ENCODE data around the gene TBATA. TPM values are rescaled to one million over a fixed set of nuclear protein-coding genes. Genes with fewer than 3 reads are reported as not detected.

The TBATA gene
- total RNA-seq, 1 experiment from 2014 or later = not detected

- no peak for DNase-seq
- H3K4me3 ChIP-seq (ENCODE audit: insufficient read depth, low read depth, low read length) = no peak overlapping the region
- H3K27me3 ChIP-seq (ENCODE audit: control insufficient read depth, insufficient read depth, low read length) = no peaks in the 10 kb centered on the region
- no peaks in the 10 kb centered on the region for H3K36me3 ChIP-seq (replicated peaks; ENCODE audit: control insufficient read depth, insufficient read depth, low read length)
Measured at GRCh38 chr10:70795613-70796012, 10.4 kb upstream of the TBATA start.

- Histone ChIP-seq H3K4me3 (ENCODE audit: insufficient read depth, low read depth, low read length) (no peak overlapping the region), H3K27me3 (ENCODE audit: control insufficient read depth, insufficient read depth, low read length) (no peaks in the 10 kb centered on the region), H3K36me3 (replicated peaks; ENCODE audit: control insufficient read depth, insufficient read depth, low read length) (no peaks in the 10 kb centered on the region)
- no peak for DNase-seq
Measured at GRCh38 chr10:70791386-70792039, 6.3 kb upstream of the TBATA start.

DNA sequence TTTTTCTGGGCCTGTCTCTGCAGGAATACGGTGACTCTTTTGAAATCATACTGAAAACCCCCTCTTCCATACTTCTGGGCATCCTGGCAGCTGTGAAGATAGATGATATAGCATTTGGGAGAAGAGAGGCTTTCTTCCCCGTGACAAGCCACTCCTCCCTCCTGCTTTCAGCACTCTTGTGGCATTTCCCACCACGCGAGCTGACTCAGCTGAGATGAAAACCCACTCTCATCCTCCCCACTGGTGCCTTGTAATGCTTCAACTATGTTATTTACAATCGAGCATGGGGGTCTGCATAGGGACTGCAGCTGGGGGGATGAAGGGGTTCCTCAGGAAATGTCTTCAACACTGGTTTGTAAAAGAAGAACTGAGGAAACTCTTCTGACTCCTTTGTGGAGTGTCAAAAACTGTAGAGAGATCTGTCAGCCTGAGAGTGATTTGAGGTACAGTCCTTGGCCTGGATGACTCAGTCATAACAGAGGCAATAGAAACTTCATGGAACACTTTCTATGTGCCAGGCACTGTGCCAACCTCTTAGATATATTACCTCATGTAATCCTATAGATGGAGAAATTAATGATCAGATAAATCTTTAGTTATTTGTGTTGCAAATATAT, 1.7 kb upstream of the TBATA start:
- Histone ChIP-seq H3K4me3 (ENCODE audit: insufficient read depth, low read depth, low read length) (no peak overlapping the region), H3K36me3 (replicated peaks; ENCODE audit: control insufficient read depth, insufficient read depth, low read length) (no peaks in the 10 kb centered on the region), H3K27me3 (ENCODE audit: control insufficient read depth, insufficient read depth, low read length) (no peaks in the 10 kb centered on the region)
- no peak for DNase-seq

- peak; percentile 22 for DNase-seq
- Histone ChIP-seq H3K4me3 (ENCODE audit: insufficient read depth, low read depth, low read length) (no peak overlapping the region), H3K27me3 (ENCODE audit: control insufficient read depth, insufficient read depth, low read length) (no peaks in the 10 kb centered on the region)
Measured at GRCh38 chr10:70784471-70784870, 706 bp downstream of the TBATA start.

DNA sequence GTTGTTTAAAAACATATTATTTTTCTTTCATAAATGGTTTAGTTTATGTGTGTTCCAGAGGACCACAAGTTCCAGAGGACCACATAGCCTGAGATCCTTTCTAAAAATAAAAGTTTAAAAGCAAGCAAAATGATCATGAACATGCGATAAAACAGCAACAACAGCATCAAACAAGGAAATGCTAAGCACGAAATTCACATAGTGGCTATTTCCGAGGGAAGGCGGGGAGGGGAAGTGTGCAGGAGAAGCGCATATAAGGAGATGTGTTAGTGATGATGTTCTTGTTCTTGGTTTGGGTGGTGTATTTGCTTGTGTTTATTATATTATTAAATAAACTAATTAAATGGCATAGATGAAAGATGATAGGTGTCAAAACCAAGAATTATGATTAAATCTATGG, 1.2 kb downstream of the TBATA start:
- DNase-seq = no peak
- H3K4me3 ChIP-seq (ENCODE audit: insufficient read depth, low read depth, low read length) = no peak overlapping the region
- H3K36me3 ChIP-seq (replicated peaks; ENCODE audit: control insufficient read depth, insufficient read depth, low read length) = no peaks in the 10 kb centered on the region
- H3K27me3 ChIP-seq (ENCODE audit: control insufficient read depth, insufficient read depth, low read length) = no peaks in the 10 kb centered on the region

More at GRCh38 chr10:70784471-70784870, 706 bp downstream of the TBATA start:
- no peaks in the 10 kb centered on the region for H3K36me3 ChIP-seq (replicated peaks; ENCODE audit: control insufficient read depth, insufficient read depth, low read length)

GRCh38 chr10:70782746-70783680, 2.2 kb downstream of the TBATA start:
- no peak overlapping the region for H3K4me3 ChIP-seq (ENCODE audit: insufficient read depth, low read depth, low read length)
- no peaks in the 10 kb centered on the region for H3K36me3 ChIP-seq (replicated peaks; ENCODE audit: control insufficient read depth, insufficient read depth, low read length)
- H3K27me3 ChIP-seq (ENCODE audit: control insufficient read depth, insufficient read depth, low read length) = no peaks in the 10 kb centered on the region
- DNase-seq = no peak

- H3K27me3 ChIP-seq (ENCODE audit: control insufficient read depth, insufficient read depth, low read length) = no peaks in the 10 kb centered on the region
- no peaks in the 10 kb centered on the region for H3K36me3 ChIP-seq (replicated peaks; ENCODE audit: control insufficient read depth, insufficient read depth, low read length)
- peak; percentile 13 for DNase-seq
- no peak overlapping the region for H3K4me3 ChIP-seq (ENCODE audit: insufficient read depth, low read depth, low read length)
Measured at GRCh38 chr10:70782086-70782745, 3.0 kb downstream of the TBATA start.

GRCh38 chr10:70781461-70782051, 3.6 kb downstream of the TBATA start:
- Histone ChIP-seq H3K4me3 (ENCODE audit: insufficient read depth, low read depth, low read length) (no peak overlapping the region), H3K27me3 (ENCODE audit: control insufficient read depth, insufficient read depth, low read length) (no peaks in the 10 kb centered on the region), H3K36me3 (replicated peaks; ENCODE audit: control insufficient read depth, insufficient read depth, low read length) (no peaks in the 10 kb centered on the region)
- DNase-seq = peak; percentile 16

DNA sequence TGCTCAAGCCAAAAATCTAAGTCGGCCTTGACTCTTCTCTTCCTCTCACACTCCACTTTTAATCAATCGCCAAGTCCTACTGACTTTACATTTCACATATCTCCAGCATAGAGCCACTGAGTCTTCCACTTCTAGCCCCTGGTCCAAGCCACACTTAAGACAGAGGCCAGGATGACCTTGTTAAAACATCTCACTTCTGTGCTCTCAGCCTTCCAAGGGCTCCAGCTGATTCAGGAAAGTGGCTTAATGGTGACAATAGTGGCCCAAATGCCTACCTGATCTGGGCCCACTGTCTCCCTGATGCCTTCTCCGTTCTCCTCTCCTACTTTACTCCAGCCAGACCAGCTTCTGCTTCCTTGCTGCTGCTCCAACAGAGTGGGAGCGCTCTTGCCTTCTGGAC, 4.4 kb downstream of the TBATA start:
- Histone ChIP-seq H3K4me3 (ENCODE audit: insufficient read depth, low read depth, low read length) (no peak overlapping the region), H3K36me3 (replicated peaks; ENCODE audit: control insufficient read depth, insufficient read depth, low read length) (no peaks in the 10 kb centered on the region)
- no peak for DNase-seq

DNA sequence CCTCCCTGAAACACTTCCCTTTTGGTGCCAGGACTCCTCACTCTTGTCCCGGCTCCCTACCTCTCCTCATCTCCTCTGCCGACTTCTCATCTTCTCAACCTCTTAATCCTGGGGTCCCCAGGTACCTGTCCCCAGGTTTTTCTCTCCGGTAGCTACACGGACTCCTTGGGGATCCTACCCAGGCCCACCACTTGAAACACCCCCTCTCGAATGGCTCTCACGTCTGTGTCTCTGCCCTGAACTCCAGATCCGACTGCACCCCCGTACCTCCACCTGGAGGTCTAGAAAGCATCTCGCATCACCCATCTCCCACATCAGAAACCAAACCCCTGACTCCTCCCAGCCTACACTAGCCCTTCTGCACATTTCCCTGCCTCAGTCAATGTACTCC, 4.8 kb downstream of the TBATA start:
- Histone ChIP-seq H3K36me3 (replicated peaks; ENCODE audit: control insufficient read depth, insufficient read depth, low read length) (no peaks in the 10 kb centered on the region), H3K4me3 (ENCODE audit: insufficient read depth, low read depth, low read length) (no peak overlapping the region), H3K27me3 (ENCODE audit: control insufficient read depth, insufficient read depth, low read length) (no peaks in the 10 kb centered on the region)
- peak; percentile 19 for DNase-seq

More for the DNA sequence above, 4.4 kb downstream of the TBATA start:
- H3K27me3 ChIP-seq (ENCODE audit: control insufficient read depth, insufficient read depth, low read length) = no peaks in the 10 kb centered on the region

DNA sequence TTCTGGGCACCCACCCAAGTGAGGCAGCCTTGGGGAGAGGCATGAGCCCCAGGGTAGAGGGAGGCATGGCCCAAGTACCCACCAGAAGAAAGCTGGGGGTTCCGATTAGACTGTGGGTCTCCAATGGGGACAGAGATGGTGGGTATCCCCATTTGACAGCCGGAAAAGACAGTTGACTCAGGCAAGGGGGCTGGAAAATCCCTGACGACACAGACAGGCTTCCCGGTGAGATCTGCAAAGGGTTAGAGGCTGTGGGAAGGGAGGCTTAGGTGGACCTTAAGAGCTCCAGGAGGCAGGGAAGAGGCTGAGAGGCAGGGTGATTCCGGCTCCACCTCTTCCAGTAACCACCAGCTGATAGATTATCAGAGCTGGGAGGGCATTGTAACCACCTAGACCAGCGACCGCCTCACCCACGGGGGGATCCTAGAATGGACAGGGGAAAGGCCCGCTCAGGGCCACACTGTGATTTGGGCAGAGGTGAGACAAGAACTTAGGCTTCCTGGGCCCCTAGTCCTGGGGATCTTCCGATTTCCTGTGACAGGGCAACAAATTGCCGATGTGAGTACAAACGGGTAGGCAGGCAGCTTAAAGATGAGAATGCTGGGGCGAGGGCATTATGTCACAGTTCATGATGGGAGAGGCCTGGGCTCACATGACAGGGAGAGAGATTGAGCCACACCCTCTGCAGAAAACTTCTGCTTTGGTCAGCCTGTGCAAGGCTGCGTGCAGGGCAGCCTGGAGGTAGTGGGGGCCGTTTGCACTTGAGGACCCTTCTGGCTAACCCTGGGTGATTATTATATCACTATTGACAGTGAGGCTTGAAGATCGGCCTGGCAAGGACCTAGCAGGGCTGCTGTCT, 5.4 kb downstream of the TBATA start:
- no peak overlapping the region for H3K4me3 ChIP-seq (ENCODE audit: insufficient read depth, low read depth, low read length)
- H3K27me3 ChIP-seq (ENCODE audit: control insufficient read depth, insufficient read depth, low read length) = no peaks in the 10 kb centered on the region
- H3K36me3 ChIP-seq (replicated peaks; ENCODE audit: control insufficient read depth, insufficient read depth, low read length) = no peaks in the 10 kb centered on the region
- DNase-seq = peak; percentile 13

DNA sequence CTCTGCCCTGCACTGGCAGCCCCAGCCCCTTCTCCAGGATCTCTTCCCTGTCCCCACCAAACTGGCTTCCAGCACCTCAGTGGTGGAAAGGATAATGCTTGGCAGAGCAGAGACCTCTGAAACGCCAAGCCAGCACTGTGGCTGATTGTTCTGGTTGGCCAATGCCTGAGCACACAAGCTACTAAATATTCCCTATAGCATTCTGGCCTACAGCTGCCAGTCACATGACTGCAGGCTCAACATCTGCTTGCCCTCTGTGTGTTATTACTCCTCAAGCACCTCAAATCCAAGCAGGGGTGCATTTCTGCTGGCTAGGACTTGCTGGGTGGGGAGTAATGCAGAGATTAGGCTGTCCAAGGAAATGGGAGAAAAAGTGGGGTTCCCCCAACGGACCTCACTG, 6.1 kb downstream of the TBATA start:
- DNase-seq = no peak
- Histone ChIP-seq H3K36me3 (replicated peaks; ENCODE audit: control insufficient read depth, insufficient read depth, low read length) (no peaks in the 10 kb centered on the region), H3K27me3 (ENCODE audit: control insufficient read depth, insufficient read depth, low read length) (no peaks in the 10 kb centered on the region), H3K4me3 (ENCODE audit: insufficient read depth, low read depth, low read length) (no peak overlapping the region)

DNA sequence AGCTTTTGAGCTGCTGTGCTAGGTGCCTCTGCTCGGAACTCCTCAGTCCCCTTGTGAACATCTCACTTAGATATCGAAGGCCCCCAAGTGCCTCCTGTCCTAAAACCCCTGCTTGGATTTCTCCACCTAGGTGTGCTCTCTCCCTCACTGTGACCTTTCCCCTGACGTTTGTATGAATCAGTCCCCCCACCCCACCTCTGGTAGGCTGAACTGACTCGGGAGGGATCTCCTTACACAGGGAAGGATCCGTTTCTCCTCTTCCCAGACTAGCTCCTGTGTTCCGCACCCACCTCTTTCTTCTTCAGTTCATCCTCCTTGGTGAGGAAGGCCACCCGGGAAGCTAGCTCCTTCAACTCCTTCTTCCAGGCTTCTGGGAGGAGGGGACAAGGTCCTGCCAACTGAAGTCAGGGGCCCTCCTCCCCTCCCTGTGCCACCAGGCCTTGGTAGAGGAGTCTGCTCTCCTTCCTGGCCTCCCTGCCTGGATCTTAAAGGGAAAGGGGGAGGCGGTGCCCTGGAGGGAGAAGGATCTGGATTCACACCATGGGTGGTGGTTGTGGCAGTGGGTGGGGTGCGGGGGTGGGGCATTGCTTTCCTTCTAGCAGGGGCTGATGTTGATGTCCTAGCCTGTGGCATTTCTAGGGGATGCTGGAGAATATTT, 6.8 kb downstream of the TBATA start:
- H3K36me3 ChIP-seq (replicated peaks; ENCODE audit: control insufficient read depth, insufficient read depth, low read length) = no peaks in the 10 kb centered on the region
- peak; percentile 42 for DNase-seq
- H3K27me3 ChIP-seq (ENCODE audit: control insufficient read depth, insufficient read depth, low read length) = no peaks in the 10 kb centered on the region

More for the DNA sequence above, 6.8 kb downstream of the TBATA start:
- no peak overlapping the region for H3K4me3 ChIP-seq (ENCODE audit: insufficient read depth, low read depth, low read length)
